DND-41 (cell line): ENCODE measurements around the gene CCL2.

Experiments used
- ATAC-seq: fragments of 200-7000 bp; cut with Tn5 transposase; 3 replicates; pipeline ENCODE4 v1.9.1; 2021; ENCODE audit warnings: low read depth; ENCODE audit not compliant: insufficient read depth
- DNase-seq: peaks from one replicate; pipeline ENCODE4 v3.0.0-alpha.2; 2020
- H2AFZ ChIP-seq: 2 replicates; pipeline ENCODE4 v1.6.0; 2012; ENCODE audit warnings: low read depth, low read length
- H3K27ac ChIP-seq: 2 replicates; pipeline ENCODE4 v1.5.1; 2012; ENCODE audit warnings: low read length, inconsistent platforms
- H3K27me3 ChIP-seq: fragments of 200-600 bp; sonication (generic); 2 replicates; pipeline ENCODE4 v1.6.0; 2012; ENCODE audit warnings: low read length, mild to moderate bottlenecking, inconsistent platforms; ENCODE audit not compliant: insufficient read depth, poor library complexity
- H3K36me3 ChIP-seq: 2 replicates; pipeline ENCODE4 v1.5.1; 2012; ENCODE audit warnings: low read length, inconsistent platforms; ENCODE audit not compliant: insufficient read depth
- H3K4me1 ChIP-seq: 2 replicates; pipeline ENCODE4 v1.5.1; 2012; ENCODE audit warnings: mild to moderate bottlenecking, low read length; ENCODE audit not compliant: insufficient read depth
- H3K4me2 ChIP-seq: 2 replicates; pipeline ENCODE4 v1.6.0; 2012; ENCODE audit warnings: mild to moderate bottlenecking, moderate library complexity, low read length, inconsistent platforms; ENCODE audit not compliant: insufficient read depth
- H3K4me3 ChIP-seq, 2 experiments: fragments of 200-600 bp in 1 of 2; shearing (Covaris generic) in 1 of 2; 2 replicates each; pipeline ENCODE4 v1.5.1; 2012 to 2016; ENCODE audit warnings: inconsistent platforms in 2 of 2, low read length in 2 of 2, mild to moderate bottlenecking in 2 of 2, low read depth in 1 of 2, moderate library complexity in 1 of 2
- H3K79me2 ChIP-seq: 2 replicates; pipeline ENCODE4 v1.6.0; 2012; ENCODE audit warnings: low read length, inconsistent platforms; ENCODE audit not compliant: insufficient read depth
- H3K9ac ChIP-seq: 2 replicates; pipeline ENCODE4 v1.6.0; 2012; ENCODE audit warnings: low read depth, mild to moderate bottlenecking, inconsistent platforms, low read length, moderate library complexity
- H3K9me3 ChIP-seq: 2 replicates; pipeline ENCODE4 v1.5.1; 2012; ENCODE audit warnings: low read length, moderate library complexity, mild to moderate bottlenecking, inconsistent platforms; ENCODE audit not compliant: insufficient read depth, severe bottlenecking
- H4K20me1 ChIP-seq: 2 replicates; pipeline ENCODE4 v1.6.0; 2012; ENCODE audit warnings: low read length; ENCODE audit not compliant: insufficient read depth
- EZH2 ChIP-seq: IDR thresholded peaks from 3 replicates; pipeline ENCODE4 v1.6.1; 2012; ENCODE audit warnings: borderline replicate concordance, low read depth, mild to moderate bottlenecking, moderate library complexity, low read length, inconsistent platforms; ENCODE audit not compliant: severe bottlenecking
- TF ChIP-seq, protein P1 (sequence below): IDR thresholded peaks from 2 replicates; pipeline ENCODE4 v1.5.1; 2012; ENCODE audit warnings: borderline replicate concordance, low read length, moderate library complexity, mild to moderate bottlenecking; ENCODE audit not compliant: poor library complexity, severe bottlenecking; ENCODE audit errors: extremely low read depth

CCL2 gene

DNA sequence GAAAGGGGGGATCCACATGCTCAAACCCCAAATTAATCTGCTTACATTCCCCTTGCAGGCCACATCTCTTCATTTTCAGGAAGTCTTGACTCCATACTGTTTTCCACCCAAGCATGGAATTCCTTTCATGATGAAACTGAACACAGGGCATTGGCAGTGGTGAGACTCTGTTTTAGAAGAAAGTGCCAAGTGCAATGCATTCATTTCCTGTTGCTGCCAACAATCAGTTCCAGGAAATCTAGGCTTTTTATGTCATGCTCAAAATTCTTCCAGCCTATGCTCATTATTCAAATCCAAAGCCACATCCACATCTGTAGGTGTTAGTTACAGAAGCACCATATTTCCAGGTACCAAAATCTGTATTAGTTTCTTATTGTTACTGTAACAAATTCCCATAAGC is 4.1 kb downstream of the CCL2 start:
- Histone ChIP-seq H3K36me3 (no peaks in the 10 kb centered on the region), H3K4me2 (no peak overlapping the region), H3K27me3 (peaks cover under 1% of the 10 kb centered on the region), H3K79me2 (no peaks in the 10 kb centered on the region), H3K9me3 (no peaks in the 10 kb centered on the region), H4K20me1 (no peaks in the 10 kb centered on the region), H3K27ac (no peak overlapping the region), H3K9ac (no peak overlapping the region), H3K4me1 (peaks cover 5% of the 10 kb centered on the region; the same call in 1 of the 2 replicates), H3K4me3 (no peak overlapping the region), H2AFZ (no peak overlapping the region)
- ATAC-seq (no peak), DNase-seq (no peak)
- no peak for TF ChIP-seq EZH2

DNA sequence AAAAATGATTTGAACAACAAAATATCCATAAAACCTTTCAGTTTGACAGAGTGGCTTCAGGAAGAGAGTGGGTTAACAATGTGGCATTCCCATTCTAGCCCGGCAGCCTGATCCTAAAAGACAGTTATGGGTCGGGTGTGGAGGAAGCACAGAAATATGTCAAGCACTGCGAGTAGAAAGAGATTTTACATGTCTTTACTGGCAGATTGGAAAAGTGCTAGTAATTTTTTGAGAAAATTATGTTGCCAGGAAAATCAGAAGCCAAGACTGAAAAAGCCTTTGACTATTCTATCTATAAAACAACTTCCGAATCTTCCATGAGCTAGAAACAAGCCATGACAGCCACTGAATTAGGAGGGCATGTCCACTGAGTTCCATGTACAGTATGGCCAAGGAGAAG is 5.8 kb downstream of the CCL2 start:
- TF ChIP-seq EZH2 = no peak
- TF ChIP-seq, protein P1, sequence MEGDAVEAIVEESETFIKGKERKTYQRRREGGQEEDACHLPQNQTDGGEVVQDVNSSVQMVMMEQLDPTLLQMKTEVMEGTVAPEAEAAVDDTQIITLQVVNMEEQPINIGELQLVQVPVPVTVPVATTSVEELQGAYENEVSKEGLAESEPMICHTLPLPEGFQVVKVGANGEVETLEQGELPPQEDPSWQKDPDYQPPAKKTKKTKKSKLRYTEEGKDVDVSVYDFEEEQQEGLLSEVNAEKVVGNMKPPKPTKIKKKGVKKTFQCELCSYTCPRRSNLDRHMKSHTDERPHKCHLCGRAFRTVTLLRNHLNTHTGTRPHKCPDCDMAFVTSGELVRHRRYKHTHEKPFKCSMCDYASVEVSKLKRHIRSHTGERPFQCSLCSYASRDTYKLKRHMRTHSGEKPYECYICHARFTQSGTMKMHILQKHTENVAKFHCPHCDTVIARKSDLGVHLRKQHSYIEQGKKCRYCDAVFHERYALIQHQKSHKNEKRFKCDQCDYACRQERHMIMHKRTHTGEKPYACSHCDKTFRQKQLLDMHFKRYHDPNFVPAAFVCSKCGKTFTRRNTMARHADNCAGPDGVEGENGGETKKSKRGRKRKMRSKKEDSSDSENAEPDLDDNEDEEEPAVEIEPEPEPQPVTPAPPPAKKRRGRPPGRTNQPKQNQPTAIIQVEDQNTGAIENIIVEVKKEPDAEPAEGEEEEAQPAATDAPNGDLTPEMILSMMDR = no peak
- H3K9me3 ChIP-seq = no peaks in the 10 kb centered on the region
- H3K36me3 ChIP-seq = no peaks in the 10 kb centered on the region
- no peak overlapping the region for H3K9ac ChIP-seq
- no peak overlapping the region for H2AFZ ChIP-seq
- H3K4me3 ChIP-seq = no peak overlapping the region
- H3K27me3 ChIP-seq = peaks cover 2% of the 10 kb centered on the region
- H3K4me2 ChIP-seq = no peak overlapping the region
- no peak overlapping the region for H3K27ac ChIP-seq
- no peaks in the 10 kb centered on the region for H4K20me1 ChIP-seq
- no peaks in the 10 kb centered on the region for H3K79me2 ChIP-seq
- DNase-seq (no peak), ATAC-seq (no peak)
- peaks cover 5% of the 10 kb centered on the region; the same call in 1 of the 2 replicates for H3K4me1 ChIP-seq

DNA sequence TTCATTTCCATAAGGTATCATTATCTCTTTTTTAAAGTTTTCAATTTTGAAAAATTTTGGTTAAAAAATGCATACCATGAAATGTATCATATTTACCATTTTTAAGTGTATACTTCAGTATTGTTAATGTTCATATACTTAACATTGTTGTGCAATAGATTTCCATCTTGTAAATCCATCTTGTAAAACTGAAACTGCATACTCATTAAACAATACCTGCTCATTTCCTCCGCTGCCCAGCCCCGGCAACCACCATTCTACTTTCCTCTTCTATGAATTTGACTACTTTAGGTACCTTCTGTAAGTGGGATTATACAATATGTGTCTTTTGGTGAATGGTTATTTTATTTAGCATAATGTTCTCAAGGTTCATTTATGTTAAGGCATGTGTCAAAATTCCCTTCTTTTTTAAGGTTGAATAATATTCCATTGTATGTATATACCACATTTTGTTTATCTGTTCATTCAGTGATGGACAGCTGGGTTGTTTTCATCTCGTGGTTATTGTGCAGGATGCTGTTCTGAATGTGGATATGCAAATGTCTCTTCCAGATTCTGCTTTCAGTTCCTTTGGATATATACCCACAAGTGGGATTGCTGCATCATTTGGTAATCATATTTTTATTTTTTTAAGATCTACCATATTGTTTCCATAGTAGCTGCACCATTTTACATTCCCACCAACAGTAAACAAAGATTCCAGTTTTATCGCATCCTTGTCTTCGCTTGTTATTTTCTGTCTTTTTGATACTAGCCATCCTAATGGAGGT is 6.7 kb downstream of the CCL2 start:
- Histone ChIP-seq H3K4me1 (peaks cover 5% of the 10 kb centered on the region; the same call in 1 of the 2 replicates), H3K4me3 (no peak overlapping the region), H2AFZ (no peak overlapping the region), H3K36me3 (no peaks in the 10 kb centered on the region), H3K27me3 (peaks cover 4% of the 10 kb centered on the region), H3K79me2 (no peaks in the 10 kb centered on the region), H4K20me1 (no peaks in the 10 kb centered on the region), H3K4me2 (no peak overlapping the region), H3K9ac (no peak overlapping the region), H3K27ac (no peak overlapping the region), H3K9me3 (no peaks in the 10 kb centered on the region)
- TF ChIP-seq, protein P1 = no peak
- no peak for TF ChIP-seq EZH2
- no peak for ATAC-seq
- DNase-seq = no peak

- no peak for ATAC-seq
- H3K4me2 ChIP-seq = no peak overlapping the region
- no peaks in the 10 kb centered on the region for H3K9me3 ChIP-seq
These were observed 10.6 kb downstream of the CCL2 start for GRCh38 chr17:34265711-34266110.

More at GRCh38 chr17:34265711-34266110, 10.6 kb downstream of the CCL2 start:
- H3K27me3 ChIP-seq = peaks cover 4% of the 10 kb centered on the region
- H3K79me2 ChIP-seq = no peaks in the 10 kb centered on the region
- no peak overlapping the region for H3K4me3 ChIP-seq
- no peaks in the 10 kb centered on the region for H3K36me3 ChIP-seq
- no peak overlapping the region for H3K27ac ChIP-seq
- no peak for DNase-seq
- TF ChIP-seq, protein P1 = no peak
- no peak for TF ChIP-seq EZH2
- H2AFZ ChIP-seq = no peak overlapping the region
- H3K4me1 ChIP-seq = no peaks in the 10 kb centered on the region
- H4K20me1 ChIP-seq = no peaks in the 10 kb centered on the region
- no peak overlapping the region for H3K9ac ChIP-seq
